ENCODE results near the gene EIF6. TPM values are rescaled to one million over a fixed set of nuclear protein-coding genes. Genes with fewer than 3 reads are reported as not detected.

The EIF6 gene
- total RNA-seq, 5 donors from 2014 or later (not counting 1 experiment from before 2014, with no cell fraction given) = 43.8 to 70.7 (median 69.6) TPM

GRCh38 chr20:35312318-35312717 lies 27.7 kb upstream of the EIF6 start:
- no peaks in the 10 kb centered on the region for H3K9me3 Mint-ChIP-seq
- DNase-seq = no peak
- CTCF ChIA-PET = no interaction called here

GRCh38 chr20:35311822-35312221 lies 27.2 kb upstream of the EIF6 start:
- peaks cover 0 to 8% of the 10 kb centered on the region in 2 experiments for H3K4me1 ChIP-seq (ENCODE audit: control insufficient read depth in 1 of 2, extremely low read depth in 1 of 2, insufficient read depth in 2 of 2, low read length in 2 of 2)
- peaks cover 22% of the 10 kb centered on the region for H3K36me3 Mint-ChIP-seq
- POLR2A ChIA-PET = no interaction called here
- no peaks in the 10 kb centered on the region for H3K9me3 ChIP-seq
- WGBS (ENCODE audit: insufficient coverage) = 100% methylated on average over 1 of the region's 5 CpGs
- no peaks in the 10 kb centered on the region for H3K27me3 Mint-ChIP-seq
- H3K4me1 Mint-ChIP-seq = peaks cover 6 to 13% (median 9%) of the 10 kb centered on the region in 3 donors
- no peak for ATAC-seq (replicated peaks in 1 of 4)
- H3K4me3 Mint-ChIP-seq = no peak overlapping the region
- no peak for DNase-seq
- H3K36me3 ChIP-seq (ENCODE audit: control insufficient read depth in 2 of 2, extremely low read depth in 1 of 2, insufficient read depth in 1 of 2, low read length in 1 of 2) = peaks cover 5 to 6% of the 10 kb centered on the region in 2 donors
- CTCF ChIA-PET = interaction anchor here in 1 of 2 donors (0.5 kb wide), 1 partner anchor 63 kb away, joined by 6 read pairs; no protein-coding TSS in a partner anchor
- H3K27ac ChIP-seq (ENCODE audit: low read length) = no peak overlapping the region
- no peak overlapping the region for H3K4me3 ChIP-seq (ENCODE audit: control insufficient read depth in 1 of 2, extremely low read depth in 1 of 2, low read length in 1 of 2)
- H3K27me3 ChIP-seq (replicated peaks in 1 of 2; ENCODE audit: control insufficient read depth in 2 of 2, extremely low read depth in 1 of 2, insufficient read depth in 2 of 2, low read length in 1 of 2) = no peaks in the 10 kb centered on the region
- H3K9me3 Mint-ChIP-seq = no peaks in the 10 kb centered on the region
- H3K27ac Mint-ChIP-seq = no peak overlapping the region

More at GRCh38 chr20:35312318-35312717, 27.7 kb upstream of the EIF6 start:
- H3K4me3 Mint-ChIP-seq = no peak overlapping the region
- peaks cover 6 to 13% (median 9%) of the 10 kb centered on the region in 3 donors for H3K4me1 Mint-ChIP-seq
- Histone ChIP-seq H3K27me3 (replicated peaks in 1 of 2; ENCODE audit: control insufficient read depth in 2 of 2, extremely low read depth in 1 of 2, insufficient read depth in 2 of 2, low read length in 1 of 2) (no peaks in the 10 kb centered on the region), H3K9me3 (no peaks in the 10 kb centered on the region), H3K4me3 (ENCODE audit: control insufficient read depth in 1 of 2, extremely low read depth in 1 of 2, low read length in 1 of 2) (no peak overlapping the region), H3K36me3 (ENCODE audit: control insufficient read depth in 2 of 2, extremely low read depth in 1 of 2, insufficient read depth in 1 of 2, low read length in 1 of 2) (peaks cover 5 to 6% of the 10 kb centered on the region in 2 donors), H3K4me1 (ENCODE audit: control insufficient read depth in 1 of 2, extremely low read depth in 1 of 2, insufficient read depth in 2 of 2, low read length in 2 of 2) (peaks cover 0 to 5% of the 10 kb centered on the region in 2 experiments), H3K27ac (ENCODE audit: low read length) (no peak overlapping the region)
- H3K27me3 Mint-ChIP-seq = no peaks in the 10 kb centered on the region
- no peak for ATAC-seq (replicated peaks in 1 of 4)
- POLR2A ChIA-PET = no interaction called here
- peaks cover 22% of the 10 kb centered on the region for H3K36me3 Mint-ChIP-seq
- H3K27ac Mint-ChIP-seq = peak overlapping the region in 1 of 2 donors; percentile 50
- WGBS (ENCODE audit: insufficient coverage) = no CpG with 5 or more reads among the region's 1 CpG

GRCh38 chr20:35311409-35311808 lies 26.8 kb upstream of the EIF6 start:
- peaks cover 6 to 9% of the 10 kb centered on the region in 2 donors for H3K36me3 ChIP-seq (ENCODE audit: control insufficient read depth in 2 of 2, extremely low read depth in 1 of 2, insufficient read depth in 1 of 2, low read length in 1 of 2)
- ATAC-seq (replicated peaks in 1 of 4) (no peak), DNase-seq (no peak)
- 29% methylated on average over 1 of the region's 2 CpGs for WGBS (ENCODE audit: insufficient coverage)
- Mint-ChIP-seq H3K27ac (no peak overlapping the region), H3K27me3 (no peaks in the 10 kb centered on the region), H3K4me1 (peaks cover 6 to 13% (median 9%) of the 10 kb centered on the region in 3 donors), H3K36me3 (peaks cover 22% of the 10 kb centered on the region), H3K9me3 (no peaks in the 10 kb centered on the region), H3K4me3 (no peak overlapping the region)
- ChIA-PET POLR2A (no interaction called here), CTCF (interaction anchor here in 1 of 2 donors (0.5 to 0.7 kb wide), 3 partner anchors 63 to 396 kb away, joined by 6 to 9 read pairs (median 6); no protein-coding TSS in a partner anchor)
- no peaks in the 10 kb centered on the region for H3K9me3 ChIP-seq
- no peaks in the 10 kb centered on the region for H3K27me3 ChIP-seq (replicated peaks in 1 of 2; ENCODE audit: control insufficient read depth in 2 of 2, extremely low read depth in 1 of 2, insufficient read depth in 2 of 2, low read length in 1 of 2)
- peaks cover 0 to 8% of the 10 kb centered on the region in 2 experiments for H3K4me1 ChIP-seq (ENCODE audit: control insufficient read depth in 1 of 2, extremely low read depth in 1 of 2, insufficient read depth in 2 of 2, low read length in 2 of 2)
- no peak overlapping the region for H3K4me3 ChIP-seq (ENCODE audit: control insufficient read depth in 1 of 2, extremely low read depth in 1 of 2, low read length in 1 of 2)
- H3K27ac ChIP-seq (ENCODE audit: low read length) = no peak overlapping the region

GRCh38 chr20:35307666-35308653 lies 23.4 kb upstream of the EIF6 start:
- POLR2A ChIA-PET = no interaction called here
- H3K27ac Mint-ChIP-seq = peak overlapping the region in 1 of 2 donors; percentile 50
- H3K27ac ChIP-seq (ENCODE audit: low read length) = no peak overlapping the region
- no peak overlapping the region for H3K4me3 ChIP-seq (ENCODE audit: control insufficient read depth in 1 of 2, extremely low read depth in 1 of 2, low read length in 1 of 2)
- WGBS (ENCODE audit: insufficient coverage) = 97% methylated on average over 8 of the region's 13 CpGs
- H3K4me1 ChIP-seq (ENCODE audit: control insufficient read depth in 1 of 2, extremely low read depth in 1 of 2, insufficient read depth in 2 of 2, low read length in 2 of 2) = peaks cover 0 to 12% of the 10 kb centered on the region in 2 experiments
- H3K4me3 Mint-ChIP-seq = no peak overlapping the region
- H3K4me1 Mint-ChIP-seq = peaks cover 5 to 14% (median 12%) of the 10 kb centered on the region in 3 donors
- CTCF ChIA-PET = interaction anchor here in 1 of 2 donors (0.6 to 1.0 kb wide), 2 partner anchors 113 to 212 kb away, joined by 3 to 5 read pairs; no protein-coding TSS in a partner anchor
- ATAC-seq (replicated peaks in 1 of 4) (no peak), DNase-seq (no peak)
- no peaks in the 10 kb centered on the region for H3K27me3 ChIP-seq (replicated peaks in 1 of 2; ENCODE audit: control insufficient read depth in 2 of 2, extremely low read depth in 1 of 2, insufficient read depth in 2 of 2, low read length in 1 of 2)
- H3K27me3 Mint-ChIP-seq = no peaks in the 10 kb centered on the region
- no peaks in the 10 kb centered on the region for H3K9me3 Mint-ChIP-seq
- peaks cover 9 to 15% of the 10 kb centered on the region in 2 donors for H3K36me3 ChIP-seq (ENCODE audit: control insufficient read depth in 2 of 2, extremely low read depth in 1 of 2, insufficient read depth in 1 of 2, low read length in 1 of 2)
- H3K36me3 Mint-ChIP-seq = peaks cover 15% of the 10 kb centered on the region
- no peaks in the 10 kb centered on the region for H3K9me3 ChIP-seq

- Mint-ChIP-seq H3K9me3 (no peaks in the 10 kb centered on the region), H3K27me3 (no peaks in the 10 kb centered on the region), H3K36me3 (peaks cover 8% of the 10 kb centered on the region), H3K4me3 (no peak overlapping the region), H3K4me1 (peaks cover 5 to 12% (median 12%) of the 10 kb centered on the region in 3 donors), H3K27ac (peak overlapping the region in 1 of 2 donors; percentile 50)
- Histone ChIP-seq H3K27ac (ENCODE audit: low read length) (no peak overlapping the region), H3K27me3 (replicated peaks in 1 of 2; ENCODE audit: control insufficient read depth in 2 of 2, extremely low read depth in 1 of 2, insufficient read depth in 2 of 2, low read length in 1 of 2) (no peaks in the 10 kb centered on the region), H3K4me1 (ENCODE audit: control insufficient read depth in 1 of 2, extremely low read depth in 1 of 2, insufficient read depth in 2 of 2, low read length in 2 of 2) (peaks cover 0 to 12% of the 10 kb centered on the region in 2 experiments), H3K36me3 (ENCODE audit: control insufficient read depth in 2 of 2, extremely low read depth in 1 of 2, insufficient read depth in 1 of 2, low read length in 1 of 2) (peaks cover 9 to 15% of the 10 kb centered on the region in 2 donors), H3K9me3 (no peaks in the 10 kb centered on the region), H3K4me3 (ENCODE audit: control insufficient read depth in 1 of 2, extremely low read depth in 1 of 2, low read length in 1 of 2) (no peak overlapping the region)
- ChIA-PET POLR2A (no interaction called here), CTCF (interaction anchor here in 1 of 2 donors (0.6 to 1.0 kb wide), 2 partner anchors 58 to 211 kb away, joined by 3 read pairs; no protein-coding TSS in a partner anchor)
- WGBS (ENCODE audit: insufficient coverage) = 50% methylated on average over 1 of the region's 4 CpGs
- ATAC-seq (replicated peaks in 1 of 4) = peak; percentile 21 to 48 (median 29)
- peak in 6 of 35 experiments; percentile 12 to 44 (median 13) for DNase-seq
These were observed 22.5 kb upstream of the EIF6 start for GRCh38 chr20:35306931-35307517.
